Osteoblast (primary cell): ENCODE data around the gene ETFA. TPM values are rescaled to one million over a fixed set of nuclear protein-coding genes. Genes with fewer than 3 reads are reported as not detected.

Experiments
- DNase-seq: peaks from one replicate; pipeline ENCODE4 v3.0.0; 2011; ENCODE audit warnings: low spot score, mixed read lengths; ENCODE audit not compliant: insufficient read length; ENCODE audit errors: missing footprints
- H2AFZ ChIP-seq: 2 replicates; pipeline ENCODE4 v1.6.0; 2011; ENCODE audit warnings: mild to moderate bottlenecking, low read length
- H3K27ac ChIP-seq: 2 replicates; pipeline ENCODE4 v1.5.1; 2011; ENCODE audit warnings: mild to moderate bottlenecking, low read depth, low read length, moderate library complexity
- H3K27me3 ChIP-seq: 2 replicates; pipeline ENCODE4 v1.6.0; 2012; ENCODE audit warnings: mild to moderate bottlenecking, control low read depth, inconsistent platforms, low read length, moderate library complexity; ENCODE audit not compliant: insufficient read depth
- H3K36me3 ChIP-seq: 2 replicates; pipeline ENCODE4 v1.5.1; 2011; ENCODE audit warnings: mild to moderate bottlenecking, low read length, control low read depth, moderate library complexity; ENCODE audit not compliant: insufficient read depth
- H3K4me1 ChIP-seq: 2 replicates; pipeline ENCODE4 v1.5.1; 2011; ENCODE audit warnings: mild to moderate bottlenecking, low read length, control low read depth, moderate library complexity; ENCODE audit not compliant: insufficient read depth
- H3K4me2 ChIP-seq: 2 replicates; pipeline ENCODE4 v1.6.0; 2011; ENCODE audit warnings: mild to moderate bottlenecking, low read length; ENCODE audit not compliant: insufficient read depth
- H3K4me3 ChIP-seq: fragments of 200-600 bp; sonication (generic); 3 replicates; pipeline ENCODE4 v1.5.1; 2012; ENCODE audit warnings: mild to moderate bottlenecking, low read length, inconsistent platforms; ENCODE audit not compliant: insufficient read depth
- H3K79me2 ChIP-seq: 2 replicates; pipeline ENCODE4 v1.6.0; 2012; ENCODE audit warnings: mild to moderate bottlenecking, low read length, control low read depth, inconsistent platforms; ENCODE audit not compliant: insufficient read depth
- H3K9me3 ChIP-seq: 2 replicates; pipeline ENCODE4 v1.5.1; 2011; ENCODE audit warnings: low read depth, low read length, control low read depth
- H4K20me1 ChIP-seq: 2 replicates; pipeline ENCODE4 v1.6.0; 2012; ENCODE audit warnings: mild to moderate bottlenecking, low read length, control low read depth; ENCODE audit not compliant: insufficient read depth
- CTCF ChIP-seq: IDR thresholded peaks from 2 replicates; pipeline ENCODE4 v1.5.1; 2011; ENCODE audit warnings: mild to moderate bottlenecking, low read depth, low read length, moderate library complexity; ENCODE audit errors: extremely low read depth
- total RNA-seq: library from RNA; depleted of rRNA; stranded (reverse); fragments of >200 nt; gene quantifications from 2 replicates; pipeline ENCODE4 v1.2.3, GENCODE V29; 2012

Gene ETFA
- total RNA-seq, 1 donor: 85.0 TPM

GRCh38 chr15:76191539-76192244 is 119.6 kb downstream of the ETFA start:
- peaks cover 18% of the 10 kb centered on the region for H3K27me3 ChIP-seq
- no peak overlapping the region for H2AFZ ChIP-seq
- H3K4me2 ChIP-seq: peak overlapping the region; percentile 40
- no peaks in the 10 kb centered on the region for H4K20me1 ChIP-seq
- peaks cover 16% of the 10 kb centered on the region for H3K4me1 ChIP-seq
- no peak for TF ChIP-seq CTCF
- H3K79me2 ChIP-seq: no peaks in the 10 kb centered on the region
- DNase-seq: no peak
- no peak overlapping the region for H3K4me3 ChIP-seq
- no peaks in the 10 kb centered on the region for H3K9me3 ChIP-seq
- no peak overlapping the region for H3K27ac ChIP-seq
- H3K36me3 ChIP-seq: no peaks in the 10 kb centered on the region

GRCh38 chr15:76190751-76191538 is 120.3 kb downstream of the ETFA start:
- peak overlapping the region; percentile 78 for H2AFZ ChIP-seq

GRCh38 chr15:76190070-76190564 is 121.2 kb downstream of the ETFA start:
- H4K20me1 ChIP-seq: no peaks in the 10 kb centered on the region
- H3K27me3 ChIP-seq: peaks cover 18% of the 10 kb centered on the region
- no peaks in the 10 kb centered on the region for H3K9me3 ChIP-seq
- no peaks in the 10 kb centered on the region for H3K36me3 ChIP-seq
- no peak for TF ChIP-seq CTCF
- no peak overlapping the region for H2AFZ ChIP-seq
- no peaks in the 10 kb centered on the region for H3K79me2 ChIP-seq
- peaks cover 16% of the 10 kb centered on the region for H3K4me1 ChIP-seq
- no peak overlapping the region for H3K27ac ChIP-seq
- DNase-seq: peak; percentile 37
- no peak overlapping the region for H3K4me3 ChIP-seq
- H3K4me2 ChIP-seq: peak overlapping the region; percentile 79

More at GRCh38 chr15:76190751-76191538, 120.3 kb downstream of the ETFA start:
- H3K79me2 ChIP-seq: no peaks in the 10 kb centered on the region
- H3K9me3 ChIP-seq: no peaks in the 10 kb centered on the region
- peaks cover 18% of the 10 kb centered on the region for H3K27me3 ChIP-seq
- H4K20me1 ChIP-seq: no peaks in the 10 kb centered on the region
- H3K4me2 ChIP-seq: peak overlapping the region; percentile 79
- peaks cover 12% of the 10 kb centered on the region for H3K4me1 ChIP-seq
- peak; percentile 98 for DNase-seq
- no peak overlapping the region for H3K27ac ChIP-seq
- H3K4me3 ChIP-seq: peak overlapping the region; percentile 54
- no peaks in the 10 kb centered on the region for H3K36me3 ChIP-seq
- peak; percentile 83 for TF ChIP-seq CTCF

GRCh38 chr15:76189106-76189505 is 122.2 kb downstream of the ETFA start:
- Histone ChIP-seq H3K4me1 (peaks cover 16% of the 10 kb centered on the region), H3K4me3 (no peak overlapping the region), H3K4me2 (no peak overlapping the region), H3K27me3 (peaks cover 18% of the 10 kb centered on the region), H3K27ac (no peak overlapping the region), H2AFZ (no peak overlapping the region), H4K20me1 (no peaks in the 10 kb centered on the region), H3K36me3 (no peaks in the 10 kb centered on the region), H3K79me2 (no peaks in the 10 kb centered on the region), H3K9me3 (no peaks in the 10 kb centered on the region)
- no peak for TF ChIP-seq CTCF
- no peak for DNase-seq
